ENCODE data around the gene ZMIZ1.

The ZMIZ1 gene

DNA sequence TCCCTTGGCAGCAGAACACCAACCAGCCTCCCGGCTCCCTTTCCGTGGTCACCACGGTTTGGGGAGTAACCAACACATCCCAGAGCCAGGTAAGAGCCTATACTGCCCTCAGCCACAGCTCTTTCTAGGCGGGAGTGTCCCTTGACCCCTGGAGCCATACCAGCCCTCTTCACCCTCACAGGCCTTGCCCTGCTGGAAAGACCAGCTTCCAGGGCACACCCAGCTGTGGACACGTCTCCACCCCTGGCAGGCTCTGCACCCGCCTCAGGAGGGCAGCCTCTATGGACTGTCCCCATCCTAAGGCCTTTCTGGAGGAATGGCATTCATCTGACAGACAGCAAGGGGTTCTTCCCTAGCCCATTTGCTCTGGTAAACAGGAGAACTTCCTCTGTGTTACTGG lies 221.0 kb downstream of the ZMIZ1 start:
- no peak for DNase-seq

DNA sequence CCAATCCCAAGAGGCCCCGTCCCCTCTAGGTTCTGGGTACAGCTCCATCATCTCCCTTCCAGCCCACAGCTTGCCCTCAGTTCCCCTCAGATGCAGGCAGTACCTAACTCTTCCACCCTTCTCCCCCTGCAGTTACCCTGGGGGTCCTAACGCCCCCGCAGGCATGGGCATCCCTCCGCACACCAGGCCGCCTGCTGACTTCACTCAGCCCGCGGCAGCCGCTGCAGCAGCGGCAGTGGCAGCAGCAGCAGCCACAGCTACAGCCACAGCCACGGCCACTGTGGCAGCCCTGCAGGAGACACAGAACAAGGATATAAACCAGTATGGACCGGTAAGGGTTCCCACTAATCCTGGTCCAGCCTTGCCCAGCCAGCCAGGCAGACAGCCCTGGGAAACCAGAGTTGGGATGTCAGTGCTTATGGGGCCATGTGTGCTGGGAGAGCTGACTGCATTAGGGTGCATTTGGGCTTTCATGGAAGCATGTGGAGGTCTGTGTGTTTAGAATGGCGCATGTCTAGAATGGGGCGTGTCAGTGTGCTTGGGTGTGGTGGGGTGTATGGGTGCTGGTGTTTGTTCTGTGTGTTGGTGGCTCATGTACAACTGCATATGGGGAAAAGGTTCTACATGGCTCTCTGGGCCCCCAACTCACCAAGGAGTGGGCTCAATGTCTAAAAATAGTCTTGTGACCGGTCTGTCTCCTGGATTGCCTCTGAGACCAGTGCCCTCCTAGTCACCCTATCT lies 223.4 kb downstream of the ZMIZ1 start:
- no peak for DNase-seq

DNA sequence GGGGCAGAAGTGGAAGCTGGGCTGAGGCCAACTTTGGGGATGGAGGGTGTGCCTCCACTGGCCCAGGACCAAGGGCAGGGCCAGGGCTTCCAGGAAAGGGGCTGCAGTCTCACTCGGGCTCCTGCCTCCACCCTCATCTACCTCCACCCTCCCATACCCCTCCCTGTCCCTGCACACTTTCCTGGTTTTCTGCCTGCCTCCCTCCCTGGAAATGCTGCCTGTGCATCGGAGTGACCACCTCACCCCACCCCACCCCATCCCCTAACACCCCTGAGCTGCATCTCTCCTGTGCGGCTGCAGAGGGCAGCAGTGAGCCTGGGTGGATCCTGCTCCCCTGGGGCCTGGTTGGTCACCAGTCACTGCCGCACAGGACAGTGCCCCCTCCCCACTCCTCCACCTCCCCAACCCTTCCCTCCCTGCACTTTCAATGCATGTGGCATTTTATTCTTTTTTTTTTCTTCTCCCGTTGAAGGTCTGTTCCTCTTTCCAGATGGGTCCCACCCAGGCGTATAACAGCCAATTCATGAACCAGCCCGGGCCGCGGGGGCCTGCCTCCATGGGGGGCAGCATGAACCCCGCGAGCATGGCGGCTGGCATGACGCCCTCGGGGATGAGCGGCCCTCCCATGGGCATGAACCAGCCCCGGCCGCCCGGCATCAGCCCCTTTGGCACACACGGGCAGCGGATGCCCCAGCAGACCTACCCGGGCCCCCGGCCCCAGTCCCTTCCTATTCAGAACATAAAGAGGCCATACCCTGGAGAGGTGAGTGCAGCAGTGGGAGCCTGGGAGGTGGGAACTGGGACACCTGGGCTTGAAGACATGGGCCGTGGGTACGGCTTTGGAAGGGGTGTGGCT lies 224.4 kb downstream of the ZMIZ1 start:
- DNase-seq = peak; percentile 27 to 50

DNA sequence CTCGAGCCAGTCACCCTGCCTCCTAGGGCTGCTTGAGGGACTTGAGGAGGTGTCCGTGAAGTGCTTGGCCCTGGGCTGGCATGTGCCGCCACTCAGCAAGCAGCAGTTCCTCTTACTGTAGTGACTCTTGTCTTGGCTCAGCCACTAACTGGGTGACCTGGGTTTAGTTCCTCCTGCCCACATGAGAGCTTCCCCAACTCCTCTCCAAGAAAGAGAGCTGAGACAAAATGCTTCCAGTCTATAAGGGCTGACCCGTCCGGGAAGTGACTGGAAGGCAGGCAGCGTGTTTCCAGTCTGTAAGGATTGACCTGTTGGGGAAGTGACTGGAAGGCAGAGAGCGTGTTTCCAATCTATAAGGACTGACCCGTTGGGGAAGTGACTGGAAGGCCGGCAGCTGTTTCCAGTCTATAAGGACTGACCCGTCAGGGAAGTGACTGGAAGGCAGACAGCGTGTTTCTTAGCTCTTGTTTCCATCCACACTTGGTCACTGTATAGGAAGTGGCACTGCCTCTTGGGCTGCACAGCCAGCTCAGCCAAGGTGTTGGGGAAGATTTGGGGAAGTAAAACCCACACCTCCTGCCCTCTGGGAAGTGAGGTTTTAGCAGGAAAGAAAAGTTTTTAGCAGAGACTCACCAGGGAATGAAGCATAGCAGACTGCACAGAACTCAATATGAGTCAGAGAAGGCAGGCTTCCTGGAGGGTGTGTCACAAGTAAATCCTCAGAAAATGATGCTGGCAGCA lies 225.2 kb downstream of the ZMIZ1 start:
- peak; percentile 95 to 97 for DNase-seq

DNA sequence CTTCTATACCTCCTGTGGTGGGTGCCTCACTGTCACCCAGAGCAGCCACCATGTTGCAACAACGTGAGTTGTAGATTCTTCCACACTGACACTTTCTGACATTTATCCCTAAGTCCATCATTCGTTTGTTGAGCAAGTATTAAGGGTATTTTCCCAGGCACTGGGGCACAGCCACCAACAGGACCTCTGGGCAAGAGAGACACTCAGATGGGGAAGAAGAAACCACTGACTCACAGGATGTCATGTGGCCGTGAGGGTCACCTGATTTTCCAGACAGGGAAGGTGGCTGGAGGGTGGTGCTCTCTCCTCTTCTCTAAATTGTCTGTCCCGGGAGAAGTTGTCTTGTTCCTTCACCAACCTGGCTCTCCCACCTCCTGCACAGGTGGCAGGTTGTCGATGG lies 226.8 kb downstream of the ZMIZ1 start:
- DNase-seq = peak; percentile 90 to 94

DNA sequence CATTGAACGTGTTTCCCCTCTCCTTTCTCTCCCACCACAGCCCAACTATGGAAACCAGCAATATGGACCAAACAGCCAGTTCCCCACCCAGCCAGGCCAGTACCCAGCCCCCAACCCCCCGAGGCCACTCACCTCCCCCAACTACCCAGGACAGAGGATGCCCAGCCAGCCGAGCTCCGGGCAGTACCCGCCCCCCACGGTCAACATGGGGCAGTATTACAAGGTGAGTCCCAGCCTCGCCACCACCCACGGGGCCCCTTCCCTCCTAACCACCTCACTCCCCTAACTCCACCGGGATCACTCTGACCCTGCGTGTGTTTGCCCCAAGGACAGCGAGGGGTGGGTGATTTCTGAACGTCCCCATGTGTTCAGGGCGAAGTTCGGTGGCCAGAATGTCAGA lies 227.7 kb downstream of the ZMIZ1 start:
- no peak for DNase-seq

DNA sequence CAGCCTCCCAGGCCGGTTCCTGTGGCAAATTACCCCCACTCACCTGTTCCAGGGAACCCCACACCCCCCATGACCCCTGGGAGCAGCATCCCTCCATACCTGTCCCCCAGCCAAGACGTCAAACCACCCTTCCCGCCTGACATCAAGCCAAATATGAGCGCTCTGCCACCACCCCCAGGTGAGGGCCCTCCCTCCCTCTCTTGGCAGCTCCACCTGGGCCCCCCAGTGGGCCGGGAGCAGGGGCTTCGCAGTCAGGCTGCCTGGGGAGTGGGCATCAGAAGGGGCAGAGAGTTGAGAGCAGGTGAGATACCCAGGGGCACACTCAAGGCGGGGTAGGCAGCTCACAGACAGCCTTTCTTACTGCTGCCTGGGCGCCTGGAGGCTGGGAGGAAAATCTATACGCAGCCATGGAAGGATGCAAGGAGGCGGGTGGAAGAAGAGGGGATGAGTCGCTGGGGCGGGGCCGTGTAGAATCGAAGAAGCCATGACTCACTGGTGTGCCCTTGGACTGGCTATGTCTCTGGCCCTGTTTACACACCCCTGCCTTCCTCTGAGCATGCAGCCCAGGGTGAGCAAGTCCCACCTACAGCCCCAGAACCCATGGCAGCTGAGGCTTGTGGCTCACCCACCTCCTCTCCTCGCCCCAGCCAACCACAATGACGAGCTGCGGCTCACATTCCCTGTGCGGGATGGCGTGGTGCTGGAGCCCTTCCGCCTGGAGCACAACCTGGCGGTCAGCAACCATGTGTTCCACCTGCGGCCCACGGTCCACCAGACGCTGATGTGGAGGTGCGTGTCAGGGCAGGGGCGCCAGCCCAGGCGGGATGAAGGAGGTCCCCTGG lies 229.9 kb downstream of the ZMIZ1 start:
- DNase-seq = peak; percentile 77 to 95

DNA sequence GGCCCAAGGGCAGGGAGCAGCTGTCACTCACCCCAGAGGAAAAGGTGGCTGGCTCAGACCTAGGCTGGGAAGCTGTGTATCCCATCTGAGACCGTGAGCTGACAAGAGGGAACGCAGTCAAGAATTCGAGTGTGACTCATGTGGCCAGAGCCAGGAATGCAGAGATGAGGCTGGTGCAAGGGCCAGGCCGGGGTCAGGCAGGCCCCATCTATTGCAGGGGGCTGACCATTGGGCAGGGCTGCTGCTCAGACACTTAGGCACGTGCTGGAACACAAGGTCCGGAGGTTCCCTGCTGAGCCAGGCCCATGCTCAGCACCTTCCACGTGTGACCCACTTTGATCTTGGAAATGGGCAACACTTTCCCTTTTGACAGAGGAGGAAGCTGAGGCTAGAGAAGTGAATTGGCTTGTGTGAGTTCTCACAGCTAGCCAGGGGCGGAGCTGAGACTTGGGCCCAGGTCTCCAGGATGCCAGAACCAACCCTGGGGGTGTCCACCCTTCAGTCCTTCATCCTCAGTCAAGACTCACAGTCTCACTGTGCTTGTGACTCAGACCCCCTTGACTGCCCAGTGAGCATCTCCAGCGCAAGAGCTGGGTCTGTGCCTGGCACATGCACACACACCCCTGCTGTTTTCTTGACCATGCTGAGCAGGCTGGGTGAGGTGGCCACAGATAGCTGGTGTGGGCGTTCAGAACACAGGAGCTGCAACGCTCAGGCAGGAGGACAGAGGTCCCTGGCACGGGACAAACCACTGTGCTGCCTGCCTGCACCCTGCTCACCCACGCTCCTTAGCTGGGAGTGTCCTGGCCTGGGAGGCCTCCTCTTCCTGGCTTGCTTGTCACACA lies 230.9 kb downstream of the ZMIZ1 start:
- DNase-seq = peak; percentile 29 to 54

DNA sequence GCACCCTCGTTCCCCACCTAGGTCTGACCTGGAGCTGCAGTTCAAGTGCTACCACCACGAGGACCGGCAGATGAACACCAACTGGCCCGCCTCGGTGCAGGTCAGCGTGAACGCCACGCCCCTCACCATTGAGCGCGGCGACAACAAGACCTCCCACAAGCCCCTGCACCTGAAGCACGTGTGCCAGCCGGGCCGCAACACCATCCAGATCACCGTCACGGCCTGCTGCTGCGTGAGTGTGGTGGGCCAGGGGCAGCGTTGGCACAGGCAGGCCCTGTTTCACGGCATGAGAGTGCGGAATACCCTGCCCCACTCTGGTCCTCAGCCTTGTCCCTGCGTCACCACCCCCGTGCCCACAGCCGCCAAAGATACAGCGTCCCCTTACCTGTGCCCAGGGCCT lies 231.9 kb downstream of the ZMIZ1 start:
- no peak for DNase-seq

DNA sequence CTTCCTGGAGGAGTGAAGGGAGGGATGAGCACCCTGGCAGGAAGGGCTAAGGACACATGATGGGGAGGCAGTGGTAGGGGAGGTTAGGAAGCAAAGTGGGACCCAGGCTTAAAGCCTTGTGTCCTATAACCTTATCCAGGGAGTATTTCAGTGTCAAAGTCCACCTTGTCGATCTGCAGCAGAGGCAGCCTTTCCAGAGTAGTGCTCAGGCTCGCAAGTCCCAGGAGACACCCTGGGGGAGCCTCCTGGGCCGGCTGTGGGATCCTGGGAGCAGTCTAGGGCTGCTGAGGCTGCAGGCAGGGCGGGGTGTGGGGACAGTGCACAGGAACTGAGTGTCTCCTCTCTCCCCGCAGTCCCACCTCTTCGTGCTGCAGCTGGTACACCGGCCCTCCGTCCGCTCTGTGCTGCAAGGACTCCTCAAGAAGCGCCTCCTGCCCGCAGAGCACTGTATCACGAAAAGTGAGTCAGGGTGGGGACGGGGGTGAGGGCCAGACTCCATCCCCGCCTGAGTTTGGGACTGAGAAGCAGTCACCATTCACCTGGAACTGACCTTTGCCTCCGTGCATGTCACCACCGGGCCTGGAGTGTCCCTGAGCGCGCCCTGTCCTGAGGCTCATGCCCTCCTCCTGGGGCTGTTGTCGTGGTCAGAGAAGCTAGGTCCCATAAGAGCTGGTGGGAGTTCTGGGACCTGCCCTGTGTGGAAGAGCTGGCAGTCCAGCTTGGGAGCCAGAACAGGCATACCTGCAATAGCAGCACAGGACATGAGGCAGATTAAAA lies 233.2 kb downstream of the ZMIZ1 start:
- no peak for DNase-seq

DNA sequence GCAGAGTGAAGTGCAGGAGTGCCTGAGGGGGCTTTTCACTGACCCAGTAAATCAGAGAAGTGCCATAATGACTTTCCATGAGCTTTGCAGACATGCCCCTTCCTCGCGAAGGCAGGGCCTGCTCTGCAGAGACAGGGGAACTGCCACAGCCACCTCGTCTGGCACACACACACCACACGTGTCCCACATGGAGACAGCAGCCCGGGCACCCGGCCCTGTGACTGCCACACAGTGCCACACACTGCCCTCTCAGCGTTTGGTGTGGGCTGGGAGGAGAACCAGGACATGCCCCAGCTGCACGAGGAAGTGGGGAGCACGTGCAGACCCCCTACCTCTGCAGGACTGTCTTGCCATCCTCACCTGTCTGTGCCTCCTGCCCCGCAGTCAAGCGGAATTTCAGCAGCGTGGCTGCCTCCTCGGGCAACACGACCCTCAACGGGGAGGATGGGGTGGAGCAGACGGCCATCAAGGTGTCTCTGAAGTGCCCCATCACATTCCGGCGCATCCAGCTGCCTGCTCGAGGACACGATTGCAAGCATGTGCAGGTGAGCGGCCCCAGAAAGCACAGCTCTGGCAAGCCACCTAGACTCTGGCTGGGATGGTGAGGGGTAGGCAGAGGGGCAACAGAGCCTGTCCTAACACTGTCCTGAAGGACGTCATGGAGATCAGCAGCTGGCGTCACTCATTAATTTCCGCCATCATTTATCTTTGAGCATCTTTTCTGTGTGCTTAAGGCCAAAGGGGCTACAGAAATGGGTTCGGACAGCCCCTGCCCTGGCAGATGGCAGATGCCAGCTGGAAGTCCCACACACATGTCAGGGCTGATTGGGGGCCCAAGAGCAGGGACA lies 235.1 kb downstream of the ZMIZ1 start:
- no peak for DNase-seq

DNA sequence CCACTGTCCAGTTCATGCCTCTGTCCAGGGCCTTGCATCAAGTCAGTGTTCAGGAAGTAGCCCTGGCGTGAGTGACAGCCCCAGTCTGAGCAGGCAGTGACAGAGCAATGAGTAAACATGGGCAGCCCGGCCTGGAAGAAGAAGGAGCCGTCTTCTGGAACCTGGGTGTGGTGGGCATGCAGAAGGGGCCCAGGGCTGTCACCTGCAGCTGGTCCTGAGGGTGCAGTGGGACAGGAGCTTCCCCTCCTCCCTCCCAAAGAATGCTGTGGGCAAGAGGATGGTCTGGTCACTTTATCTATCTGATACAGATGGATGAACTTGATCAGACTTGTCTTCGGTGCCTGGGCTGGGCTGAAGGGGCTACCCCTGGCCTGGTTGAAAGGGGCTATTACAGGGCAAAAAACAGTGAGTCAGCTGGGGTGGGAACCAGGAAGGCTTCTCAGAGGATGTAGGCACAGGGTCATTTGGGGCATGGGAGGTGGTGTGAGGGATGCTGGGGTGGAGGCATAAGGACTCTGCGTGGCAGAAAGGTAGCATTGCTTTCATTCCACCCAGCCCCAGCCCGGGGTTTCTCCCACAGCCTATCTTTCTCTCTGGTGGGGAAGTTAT lies 235.8 kb downstream of the ZMIZ1 start:
- no peak for DNase-seq

DNA sequence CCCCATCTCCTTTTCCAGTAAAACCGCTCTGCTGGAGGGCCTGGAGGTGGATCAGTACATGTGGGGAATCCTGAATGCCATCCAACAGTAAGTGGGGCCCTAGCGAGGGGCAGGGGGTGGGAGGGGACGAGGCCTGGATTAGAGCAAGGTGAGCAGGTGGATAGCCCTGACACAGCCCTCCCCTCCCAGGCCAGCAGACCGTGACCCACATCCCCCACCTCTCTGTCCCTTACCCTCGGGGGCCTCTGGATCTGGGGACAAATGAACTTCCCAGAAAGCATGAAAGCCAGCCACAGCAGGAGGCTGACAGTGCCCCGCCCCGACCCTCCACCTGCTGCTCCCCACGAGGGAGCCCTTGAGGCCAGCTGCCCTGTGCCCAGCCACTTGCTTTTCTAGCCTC lies 236.7 kb downstream of the ZMIZ1 start:
- DNase-seq = no peak

DNA sequence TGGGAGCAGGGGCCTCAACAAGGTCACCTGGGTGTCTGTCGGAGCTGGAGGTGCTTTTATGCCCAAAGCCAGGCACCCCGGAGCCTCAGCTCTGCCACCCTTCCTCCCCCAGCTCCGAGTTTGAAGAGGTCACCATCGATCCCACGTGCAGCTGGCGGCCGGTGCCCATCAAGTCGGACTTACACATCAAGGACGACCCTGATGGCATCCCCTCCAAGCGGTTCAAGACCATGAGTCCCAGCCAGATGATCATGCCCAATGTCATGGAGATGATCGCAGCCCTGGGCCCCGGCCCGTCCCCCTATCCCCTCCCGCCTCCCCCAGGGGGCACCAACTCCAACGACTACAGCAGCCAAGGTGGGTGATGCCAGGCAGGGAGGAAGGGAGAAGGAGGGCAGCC lies 237.2 kb downstream of the ZMIZ1 start:
- no peak for DNase-seq

DNA sequence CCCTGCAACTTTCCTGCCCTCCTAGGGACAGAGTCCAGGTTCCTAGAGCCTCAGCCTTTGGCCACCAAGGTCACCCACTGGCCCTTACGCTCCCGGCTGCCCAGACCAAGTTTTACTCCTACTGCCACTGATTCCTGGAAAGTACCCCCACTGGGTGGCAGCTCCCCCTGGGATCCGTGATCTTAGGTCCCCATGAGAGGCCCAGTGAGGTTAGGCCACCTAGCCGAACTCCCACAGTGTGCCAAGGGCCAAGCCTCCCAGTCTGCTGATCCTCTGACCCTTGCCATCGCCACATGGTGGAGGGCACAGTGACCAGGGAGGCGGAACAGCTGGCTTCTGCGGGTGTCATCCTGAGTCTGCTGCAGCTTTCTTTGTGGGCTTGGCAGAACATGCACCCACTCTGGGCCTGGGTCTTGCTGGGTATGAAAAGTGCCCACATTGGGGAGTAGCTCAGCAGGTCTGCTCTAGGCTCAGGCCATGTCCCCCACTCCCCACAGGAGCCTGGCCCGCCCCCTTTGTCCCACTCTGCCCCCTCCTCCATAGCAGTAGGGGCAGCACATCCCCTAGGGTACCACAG lies 238.0 kb downstream of the ZMIZ1 start:
- no peak for DNase-seq

DNA sequence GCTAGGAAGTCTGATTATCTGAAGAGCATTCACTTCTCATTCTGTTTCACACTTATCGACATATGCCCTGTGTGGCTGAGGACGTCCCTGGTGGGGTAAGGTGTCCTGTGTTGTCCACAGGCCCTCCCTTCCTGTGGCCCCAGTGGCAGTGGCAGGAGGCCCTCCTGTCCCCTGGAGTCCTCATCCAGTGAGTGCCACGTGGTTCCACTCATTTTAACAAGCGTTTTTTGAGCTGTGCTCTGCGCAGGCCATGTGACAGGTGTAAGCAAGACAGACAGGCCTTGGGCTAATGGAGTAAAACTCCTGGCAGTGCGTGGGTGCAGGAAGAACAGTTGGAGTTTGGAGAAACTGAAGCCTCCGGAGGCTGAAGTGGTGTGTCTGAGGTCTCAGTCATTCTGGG lies 239.2 kb downstream of the ZMIZ1 start:
- no peak for DNase-seq

DNA sequence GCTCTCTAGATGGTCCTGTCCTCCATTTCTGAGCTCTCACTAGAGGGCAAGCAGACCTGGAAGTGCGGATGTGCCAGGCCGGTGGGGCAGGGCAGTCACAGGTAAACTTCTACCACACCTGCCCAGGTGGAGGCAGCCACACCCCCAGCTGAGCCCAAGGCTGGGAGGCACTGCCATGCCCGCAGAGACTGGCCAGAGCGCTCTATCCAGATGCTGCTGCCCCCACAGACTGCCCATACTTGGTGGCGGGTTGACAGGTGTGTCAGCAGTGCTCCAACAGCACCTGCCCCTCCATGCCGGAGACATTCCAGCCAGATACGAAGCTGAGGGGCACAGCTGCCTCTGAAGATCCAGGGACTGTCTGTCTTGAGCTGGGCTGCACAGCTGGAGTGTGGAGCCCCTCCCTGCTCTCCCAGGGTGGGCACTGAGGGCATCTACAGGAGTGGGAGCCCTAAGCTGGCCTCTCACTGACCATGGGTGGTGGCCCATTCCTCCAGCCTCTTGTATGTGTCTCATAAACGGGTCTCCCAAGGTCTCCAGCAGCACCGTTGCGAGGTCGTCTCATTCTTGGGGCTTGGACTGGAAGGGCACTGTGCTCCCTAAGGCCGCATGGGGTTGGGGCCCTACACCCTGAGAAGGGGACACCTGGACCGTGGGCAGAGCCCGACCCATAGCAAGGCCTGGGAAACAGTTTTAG lies 240.4 kb downstream of the ZMIZ1 start:
- no peak for DNase-seq

DNA sequence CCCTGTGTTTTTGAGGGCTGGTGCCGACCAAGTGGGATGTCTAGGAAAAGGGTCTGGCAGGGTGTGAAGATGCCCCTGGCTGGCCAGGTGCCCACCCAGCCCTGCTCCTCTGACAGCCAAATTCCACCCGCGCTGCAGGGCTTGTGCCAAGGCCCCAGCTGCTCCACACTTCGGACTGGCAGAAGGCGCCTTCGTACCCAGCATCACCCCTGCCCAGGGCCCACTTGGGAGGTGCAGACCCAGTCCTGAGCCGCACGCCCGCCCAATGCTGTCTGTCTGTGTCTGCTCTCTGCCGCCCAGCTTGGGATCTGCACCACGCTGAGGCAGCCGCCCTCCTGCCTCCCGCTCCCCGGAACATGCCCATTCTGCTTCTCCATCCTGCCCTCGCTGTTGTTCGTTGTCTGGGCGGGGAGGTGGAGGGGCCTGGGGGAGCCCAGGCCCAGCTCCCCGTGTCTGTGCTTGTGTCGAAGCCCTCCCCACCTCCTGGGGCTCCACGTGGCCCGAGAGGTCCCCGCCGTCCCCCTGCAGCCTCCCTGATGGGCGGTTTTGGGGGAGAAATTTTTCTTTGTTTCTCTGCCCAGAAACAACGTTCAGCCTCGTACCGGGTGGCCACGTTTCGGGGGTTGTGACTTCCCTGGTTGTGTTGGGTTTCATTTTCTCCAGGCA lies 241.6 kb downstream of the ZMIZ1 start:
- DNase-seq = no peak

All from inflammatory macrophage (primary cell).